ENCODE data around the gene PSME3IP1. TPM values are rescaled to one million over a fixed set of nuclear protein-coding genes. Genes with fewer than 3 reads are reported as not detected.

The PSME3IP1 gene
- total RNA-seq, 1 donor from 2014 or later = 102 TPM

GRCh38 chr16:57115514-57116182 lies 70.2 kb downstream of the PSME3IP1 start:
- peak overlapping the region; percentile 98 for H3K27ac Mint-ChIP-seq (ENCODE audit: unreplicated experiment)
- no peaks in the 10 kb centered on the region for H3K27me3 Mint-ChIP-seq (ENCODE audit: low read depth)
- no peaks in the 10 kb centered on the region for H3K36me3 Mint-ChIP-seq (ENCODE audit: low read depth)
- TF ChIP-seq, protein P1, sequence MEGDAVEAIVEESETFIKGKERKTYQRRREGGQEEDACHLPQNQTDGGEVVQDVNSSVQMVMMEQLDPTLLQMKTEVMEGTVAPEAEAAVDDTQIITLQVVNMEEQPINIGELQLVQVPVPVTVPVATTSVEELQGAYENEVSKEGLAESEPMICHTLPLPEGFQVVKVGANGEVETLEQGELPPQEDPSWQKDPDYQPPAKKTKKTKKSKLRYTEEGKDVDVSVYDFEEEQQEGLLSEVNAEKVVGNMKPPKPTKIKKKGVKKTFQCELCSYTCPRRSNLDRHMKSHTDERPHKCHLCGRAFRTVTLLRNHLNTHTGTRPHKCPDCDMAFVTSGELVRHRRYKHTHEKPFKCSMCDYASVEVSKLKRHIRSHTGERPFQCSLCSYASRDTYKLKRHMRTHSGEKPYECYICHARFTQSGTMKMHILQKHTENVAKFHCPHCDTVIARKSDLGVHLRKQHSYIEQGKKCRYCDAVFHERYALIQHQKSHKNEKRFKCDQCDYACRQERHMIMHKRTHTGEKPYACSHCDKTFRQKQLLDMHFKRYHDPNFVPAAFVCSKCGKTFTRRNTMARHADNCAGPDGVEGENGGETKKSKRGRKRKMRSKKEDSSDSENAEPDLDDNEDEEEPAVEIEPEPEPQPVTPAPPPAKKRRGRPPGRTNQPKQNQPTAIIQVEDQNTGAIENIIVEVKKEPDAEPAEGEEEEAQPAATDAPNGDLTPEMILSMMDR (conservative IDR thresholded peaks at IDR 0.05) = no peak
- H3K9me3 Mint-ChIP-seq = no peaks in the 10 kb centered on the region
- peak; percentile 63 for DNase-seq (ENCODE audit: low read depth, low spot score)
- H3K4me1 Mint-ChIP-seq = peaks cover 49% of the 10 kb centered on the region
- peak overlapping the region; percentile 74 for H3K4me3 Mint-ChIP-seq

DNA sequence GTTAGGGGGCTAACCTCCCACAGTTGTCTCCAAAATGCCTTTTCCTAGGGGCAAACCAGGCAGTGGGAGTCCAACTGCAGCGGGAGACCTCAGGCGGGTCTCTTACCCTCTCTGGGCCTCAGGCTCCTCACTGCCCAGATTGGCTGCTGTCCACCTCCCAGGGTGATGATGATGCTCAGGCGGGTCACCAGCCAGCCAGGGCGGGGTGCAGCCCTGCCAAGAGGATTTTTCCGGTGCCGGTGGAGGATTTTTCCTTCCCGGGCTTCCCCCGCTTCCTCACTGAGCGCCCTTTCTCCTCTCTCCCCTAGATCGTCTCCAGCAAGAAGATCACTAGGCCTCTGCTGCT lies 70.7 kb downstream of the PSME3IP1 start:
- no peaks in the 10 kb centered on the region for H3K9me3 Mint-ChIP-seq
- H3K4me3 Mint-ChIP-seq = peak overlapping the region; percentile 74
- peaks cover 49% of the 10 kb centered on the region for H3K4me1 Mint-ChIP-seq
- DNase-seq (ENCODE audit: low read depth, low spot score) = no peak
- H3K27ac Mint-ChIP-seq (ENCODE audit: unreplicated experiment) = peak overlapping the region; percentile 98
- no peaks in the 10 kb centered on the region for H3K27me3 Mint-ChIP-seq (ENCODE audit: low read depth)
- H3K36me3 Mint-ChIP-seq (ENCODE audit: low read depth) = no peaks in the 10 kb centered on the region
- TF ChIP-seq, protein P1 (conservative IDR thresholded peaks at IDR 0.05) = no peak

DNA sequence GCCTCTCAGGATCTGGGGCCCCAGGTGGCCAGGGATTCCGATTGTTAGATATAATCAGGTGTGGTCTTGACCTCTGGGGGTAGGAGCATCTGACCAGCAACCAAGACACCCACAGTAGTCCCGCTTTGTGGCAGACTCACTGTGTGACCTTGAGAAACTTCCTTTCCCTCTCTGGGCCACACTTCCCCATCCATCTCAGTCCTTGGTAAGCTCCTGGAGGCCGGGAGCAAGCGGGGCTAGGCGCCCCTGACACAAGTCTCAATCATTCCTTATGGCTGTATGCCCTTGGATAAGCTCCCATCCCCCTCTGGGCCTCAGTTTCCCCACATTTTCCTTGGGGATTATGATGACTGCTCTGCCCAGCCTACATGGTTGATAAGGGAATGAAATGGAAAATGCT lies 72.2 kb downstream of the PSME3IP1 start:
- no peaks in the 10 kb centered on the region for H3K27me3 Mint-ChIP-seq (ENCODE audit: low read depth)
- H3K36me3 Mint-ChIP-seq (ENCODE audit: low read depth) = no peaks in the 10 kb centered on the region
- H3K4me1 Mint-ChIP-seq = peaks cover 60% of the 10 kb centered on the region
- no peak overlapping the region for H3K4me3 Mint-ChIP-seq
- TF ChIP-seq, protein P1 (conservative IDR thresholded peaks at IDR 0.05) = no peak
- peak overlapping the region; percentile 50 for H3K27ac Mint-ChIP-seq (ENCODE audit: unreplicated experiment)
- DNase-seq (ENCODE audit: low read depth, low spot score) = no peak
- no peaks in the 10 kb centered on the region for H3K9me3 Mint-ChIP-seq

DNA sequence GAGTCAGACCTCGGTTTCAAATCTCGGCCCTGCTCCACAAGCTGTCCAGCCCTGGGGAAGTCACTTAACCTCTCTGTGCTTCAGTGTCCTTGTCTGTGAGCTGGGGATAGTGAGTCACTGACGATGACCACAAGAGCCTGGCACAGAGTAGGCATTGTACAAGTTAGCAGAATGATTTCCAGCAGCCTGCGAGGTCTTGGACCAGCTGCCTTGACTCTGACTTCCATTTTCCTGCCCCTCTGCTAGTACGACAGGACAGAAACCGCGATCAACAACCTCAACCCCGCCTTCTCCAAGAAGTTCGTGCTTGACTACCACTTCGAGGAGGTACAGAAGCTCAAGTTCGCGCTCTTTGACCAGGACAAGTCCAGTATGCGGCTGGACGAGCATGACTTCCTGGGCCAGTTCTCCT lies 72.8 kb downstream of the PSME3IP1 start:
- H3K4me1 Mint-ChIP-seq = peaks cover 61% of the 10 kb centered on the region
- H3K27ac Mint-ChIP-seq (ENCODE audit: unreplicated experiment) = peak overlapping the region; percentile 93
- no peak overlapping the region for H3K4me3 Mint-ChIP-seq
- no peak for DNase-seq (ENCODE audit: low read depth, low spot score)
- no peaks in the 10 kb centered on the region for H3K36me3 Mint-ChIP-seq (ENCODE audit: low read depth)
- no peaks in the 10 kb centered on the region for H3K27me3 Mint-ChIP-seq (ENCODE audit: low read depth)
- H3K9me3 Mint-ChIP-seq = no peaks in the 10 kb centered on the region
- TF ChIP-seq, protein P1 (conservative IDR thresholded peaks at IDR 0.05) = no peak

GRCh38 chr16:57112403-57113041 lies 73.3 kb downstream of the PSME3IP1 start:
- no peak overlapping the region for H3K4me3 Mint-ChIP-seq
- TF ChIP-seq, protein P1 (conservative IDR thresholded peaks at IDR 0.05) = no peak
- H3K4me1 Mint-ChIP-seq = peaks cover 58% of the 10 kb centered on the region
- H3K9me3 Mint-ChIP-seq = no peaks in the 10 kb centered on the region
- no peak overlapping the region for H3K27ac Mint-ChIP-seq (ENCODE audit: unreplicated experiment)
- H3K36me3 Mint-ChIP-seq (ENCODE audit: low read depth) = no peaks in the 10 kb centered on the region
- DNase-seq (ENCODE audit: low read depth, low spot score) = no peak
- no peaks in the 10 kb centered on the region for H3K27me3 Mint-ChIP-seq (ENCODE audit: low read depth)

All from neural crest cell (in vitro differentiated cells).